Stimulated activated CD4-positive, alpha-beta T cell treated with anti-CD3 and anti-CD28 coated beads, TNF-alpha, amount 100 ng/mL, for 48 hours (primary cell): Measurements from ENCODE around the gene PLXNA2.

Experiments used
- DNase-seq, 3 donors: peaks; one replicate each; pipeline ENCODE4 v3.0.0-alpha.2; 2020; ENCODE audit warnings: low read depth in 3 of 3

Gene PLXNA2

GRCh38 chr1:208268541-208269337 is 24.6 kb upstream of the PLXNA2 start:
- no peak for DNase-seq

GRCh38 chr1:208265525-208265924 is 21.3 kb upstream of the PLXNA2 start:
- no peak for DNase-seq

GRCh38 chr1:208265122-208265469 is 20.9 kb upstream of the PLXNA2 start:
- no peak for DNase-seq

- DNase-seq = no peak
Observed at GRCh38 chr1:208264469-208265121, 20.4 kb upstream of the PLXNA2 start.

GRCh38 chr1:208261874-208262273 is 17.7 kb upstream of the PLXNA2 start:
- no peak for DNase-seq

GRCh38 chr1:208258277-208258676 is 14.1 kb upstream of the PLXNA2 start:
- DNase-seq = no peak

GRCh38 chr1:208257351-208257750 is 13.2 kb upstream of the PLXNA2 start:
- no peak for DNase-seq

GRCh38 chr1:208256556-208256955 is 12.4 kb upstream of the PLXNA2 start:
- DNase-seq = no peak

- no peak for DNase-seq
Observed at GRCh38 chr1:208256091-208256490, 11.9 kb upstream of the PLXNA2 start.

- DNase-seq = no peak
Observed at GRCh38 chr1:208254862-208255261, 10.7 kb upstream of the PLXNA2 start.

GRCh38 chr1:208254376-208254775 is 10.2 kb upstream of the PLXNA2 start:
- DNase-seq = no peak

- DNase-seq = no peak
Observed at GRCh38 chr1:208252836-208253576, 8.8 kb upstream of the PLXNA2 start.

GRCh38 chr1:208251911-208252835 is 8.0 kb upstream of the PLXNA2 start:
- no peak for DNase-seq

GRCh38 chr1:208251015-208251414 is 6.8 kb upstream of the PLXNA2 start:
- no peak for DNase-seq

GRCh38 chr1:208250613-208251012 is 6.4 kb upstream of the PLXNA2 start:
- DNase-seq = no peak

- DNase-seq = no peak
Observed at GRCh38 chr1:208248991-208249696, 5.0 kb upstream of the PLXNA2 start.

- no peak for DNase-seq
Observed at GRCh38 chr1:208248307-208248801, 4.2 kb upstream of the PLXNA2 start.

- no peak for DNase-seq
Observed at GRCh38 chr1:208247696-208248095, 3.5 kb upstream of the PLXNA2 start.

- peak; percentile 37 to 77 (median 67) for DNase-seq
Observed at GRCh38 chr1:208245185-208245705, 1.1 kb upstream of the PLXNA2 start.

GRCh38 chr1:208243527-208243966 is 637 bp downstream of the PLXNA2 start:
- DNase-seq = peak in 1 of 3 donors; percentile 15
